Activated T-cell treated with anti-CD3 and anti-CD28 coated beads, Interleukin-2, amount 50 U/mL, for 1 hour (primary cell): ENCODE results near the gene LRRC47.
"Not testable (repeated sequence)": the region's sequence is repeated elsewhere in the genome, so short reads cannot be mapped to it uniquely, and the experiment has no call there.

Experiments
- DNase-seq: peaks from one replicate; pipeline ENCODE4 v3.0.0-alpha.2; 2020

LRRC47 gene

GRCh38 chr1:3814771-3815561 lies 18.7 kb upstream of the LRRC47 start:
- no peak for DNase-seq

DNA sequence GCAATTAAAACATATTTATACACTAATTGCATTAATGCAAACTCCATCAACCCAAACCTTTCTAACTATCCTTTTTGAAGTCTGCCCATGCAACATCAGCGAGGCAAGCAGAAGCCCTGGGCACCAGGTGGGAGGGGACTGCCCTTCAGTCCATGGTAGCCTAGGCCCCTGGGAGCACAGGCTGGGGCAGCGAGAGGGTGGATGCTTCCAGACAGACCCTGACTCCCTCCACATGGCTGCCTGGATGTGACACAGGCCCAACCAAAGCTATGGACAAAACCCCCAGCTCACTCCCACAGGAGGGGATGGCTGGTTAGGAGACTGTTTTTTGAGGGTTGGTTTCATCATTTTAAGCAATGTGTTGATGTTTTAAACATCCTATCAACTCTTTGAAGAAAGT lies 17.8 kb upstream of the LRRC47 start:
- no peak for DNase-seq

DNA sequence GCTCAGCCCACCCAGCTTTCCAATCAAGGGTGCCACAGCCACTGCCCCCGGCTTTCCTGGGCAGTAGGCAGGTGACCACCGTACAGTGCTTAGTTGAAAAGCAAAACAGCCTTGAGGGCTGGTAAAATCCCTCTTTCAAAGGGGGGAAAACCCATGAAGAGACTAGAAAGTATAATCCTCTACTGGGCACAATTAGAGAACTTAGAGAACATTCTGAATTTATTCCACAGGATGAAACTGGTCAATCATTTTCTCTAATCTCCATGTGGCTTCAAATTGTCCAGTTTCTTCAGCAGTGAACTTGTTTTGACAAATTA lies 15.3 kb upstream of the LRRC47 start:
- no peak for DNase-seq

GRCh38 chr1:3810149-3810761 lies 14.0 kb upstream of the LRRC47 start:
- DNase-seq = not testable (repeated sequence)

DNA sequence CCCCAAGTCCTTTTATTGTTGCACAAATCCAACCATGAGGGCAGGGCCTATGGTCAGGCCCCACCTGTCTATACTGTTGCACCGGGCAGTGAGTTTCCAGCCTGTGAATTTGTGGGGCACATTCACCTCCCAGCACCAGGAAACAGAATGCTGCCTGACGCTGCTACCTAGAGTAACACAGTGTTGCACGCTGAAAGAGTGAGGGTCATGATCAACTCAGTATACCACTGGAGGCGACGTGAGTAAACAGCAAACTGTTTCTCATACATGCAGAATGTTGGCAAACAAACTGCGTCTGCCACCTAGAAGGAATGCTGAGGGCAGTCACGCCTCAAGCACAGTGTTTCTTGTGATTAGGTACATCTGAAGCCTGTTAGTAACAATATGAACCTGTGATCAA lies 13.4 kb upstream of the LRRC47 start:
- DNase-seq = no peak

- no peak for DNase-seq
Measured at GRCh38 chr1:3807769-3808168, 11.5 kb upstream of the LRRC47 start.

- DNase-seq = no peak
Measured at GRCh38 chr1:3805038-3805437, 8.7 kb upstream of the LRRC47 start.

DNA sequence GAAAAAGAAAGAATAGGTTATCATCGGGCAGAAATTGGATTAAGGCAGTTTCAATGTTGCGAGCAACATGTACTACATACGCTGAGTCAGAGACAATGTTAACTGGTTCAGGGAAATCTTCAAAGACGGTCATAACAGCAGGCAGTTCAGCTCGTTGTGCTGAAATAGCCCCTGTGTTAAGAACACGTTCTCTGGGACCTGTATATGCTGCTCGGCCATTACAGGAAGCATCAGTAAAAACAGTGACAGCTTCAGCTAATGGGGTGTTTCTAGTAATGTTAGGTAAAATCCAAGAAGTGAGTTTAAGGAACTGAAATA lies 8.3 kb upstream of the LRRC47 start:
- not testable (repeated sequence) for DNase-seq

DNA sequence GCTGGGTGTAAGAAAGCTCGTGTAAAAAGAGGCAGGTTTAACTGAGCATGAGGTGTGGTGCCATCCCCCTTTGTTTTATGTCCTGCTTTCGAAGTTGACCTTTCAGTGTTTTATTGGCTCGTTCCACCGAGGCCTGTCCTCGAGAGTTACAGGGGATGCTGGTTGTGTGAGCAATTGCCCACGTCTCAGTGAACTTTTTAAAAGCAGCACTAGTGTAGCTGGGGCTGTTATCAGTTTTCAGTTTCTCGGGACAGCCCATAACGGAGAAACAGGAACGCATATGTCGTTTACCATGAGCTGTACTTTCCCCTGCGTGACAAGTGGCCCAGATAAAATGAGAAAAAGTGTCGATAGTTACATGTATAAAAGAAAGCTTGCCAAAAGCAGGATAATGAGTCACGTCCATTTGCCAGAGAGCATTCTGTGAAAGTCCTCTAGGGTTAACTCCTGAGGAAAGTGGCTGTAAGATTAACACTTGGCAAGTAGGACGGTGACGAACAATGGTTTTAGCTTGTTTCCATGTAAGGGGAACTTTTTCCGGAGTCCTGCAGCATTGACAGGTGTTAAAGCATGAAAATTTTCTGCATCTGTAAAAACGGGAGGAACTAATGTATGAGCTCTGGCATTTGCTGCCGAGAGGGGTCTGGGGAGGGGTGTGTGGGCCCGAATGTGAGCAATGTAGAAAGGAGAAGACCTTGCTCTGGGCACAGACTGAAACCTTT lies 7.8 kb upstream of the LRRC47 start:
- no peak for DNase-seq

DNA sequence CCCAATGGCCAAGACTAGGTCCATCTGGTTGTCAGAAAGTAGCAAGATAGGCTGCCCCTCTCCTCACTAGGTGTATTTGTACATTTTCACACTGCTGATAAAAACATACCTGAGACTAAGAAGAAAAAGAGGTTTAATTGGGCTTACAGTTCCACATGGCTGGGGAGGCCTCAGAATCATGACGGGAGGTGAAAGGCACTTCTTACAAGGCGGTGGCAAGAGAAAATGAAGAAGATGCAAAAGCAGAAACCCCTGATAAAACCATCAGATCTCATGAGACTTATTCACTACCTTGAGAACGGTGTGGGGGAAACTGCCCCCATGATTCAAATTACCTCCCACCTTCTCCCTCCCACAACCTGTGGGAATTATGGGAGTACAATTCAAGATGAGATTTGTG lies 4.5 kb upstream of the LRRC47 start:
- DNase-seq = not testable (repeated sequence)

DNA sequence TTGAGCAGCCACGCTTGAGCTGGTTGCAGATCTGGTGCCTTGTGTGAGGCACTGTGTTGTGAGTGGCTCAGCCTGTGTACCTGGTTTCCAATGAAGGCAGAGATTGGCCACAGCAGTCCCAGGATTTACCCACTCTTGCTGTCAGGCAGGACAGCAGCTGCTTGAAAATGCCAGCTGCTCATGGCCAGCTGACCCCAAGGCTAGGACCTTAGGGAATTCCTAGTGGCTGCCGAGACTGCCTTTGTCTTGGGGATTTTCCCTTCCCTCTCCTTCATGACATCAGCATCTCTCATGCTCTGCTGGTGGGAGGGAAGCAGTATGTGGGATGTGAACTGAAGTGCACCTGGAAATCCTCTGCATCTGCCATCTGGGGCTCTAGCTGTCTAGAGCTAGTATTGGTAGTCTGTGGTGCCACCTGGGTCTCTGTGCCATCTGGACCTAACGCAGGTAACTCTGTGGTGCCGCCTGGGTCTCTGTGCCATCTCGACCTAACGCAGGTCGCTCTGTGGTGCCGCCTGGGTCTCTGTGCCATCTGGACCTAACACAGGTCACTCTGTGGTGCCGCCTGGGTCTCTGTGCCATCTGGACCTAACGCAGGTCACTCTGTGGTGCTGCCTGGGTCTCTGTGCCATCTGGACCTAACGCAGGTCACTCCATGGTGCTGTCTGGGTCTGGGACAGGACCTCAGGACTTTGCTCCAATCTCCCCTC lies 3.8 kb upstream of the LRRC47 start:
- DNase-seq = no peak

- DNase-seq = no peak
Measured at GRCh38 chr1:3795453-3796214, 664 bp downstream of the LRRC47 start.

- no peak for DNase-seq
Measured at GRCh38 chr1:3790952-3791351, 5.3 kb downstream of the LRRC47 start.

DNA sequence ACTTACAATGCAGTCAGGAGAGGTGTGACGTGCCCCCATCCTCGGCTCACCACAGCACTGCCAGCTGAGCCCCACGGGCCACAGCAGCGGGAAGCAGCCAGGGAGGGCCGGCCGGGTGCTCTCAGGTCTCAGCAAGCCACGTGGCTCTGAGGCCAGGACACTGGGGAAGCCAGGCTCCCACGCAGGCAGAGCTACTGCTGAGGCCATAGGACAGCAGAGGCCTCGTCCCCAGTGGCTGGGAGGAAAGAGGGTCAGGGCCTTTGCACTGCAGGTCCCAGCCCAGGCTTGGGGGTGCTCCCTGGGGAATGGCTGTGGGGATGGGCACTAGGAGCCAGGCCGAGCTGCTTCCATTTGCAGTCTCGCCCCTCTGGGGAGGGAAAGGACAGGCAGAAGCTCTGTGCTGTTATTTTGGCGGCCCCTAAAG lies 5.8 kb downstream of the LRRC47 start:
- DNase-seq = no peak

- no peak for DNase-seq
Measured at GRCh38 chr1:3789421-3790300, 6.6 kb downstream of the LRRC47 start.

GRCh38 chr1:3788756-3789420 lies 7.4 kb downstream of the LRRC47 start:
- DNase-seq = no peak

DNA sequence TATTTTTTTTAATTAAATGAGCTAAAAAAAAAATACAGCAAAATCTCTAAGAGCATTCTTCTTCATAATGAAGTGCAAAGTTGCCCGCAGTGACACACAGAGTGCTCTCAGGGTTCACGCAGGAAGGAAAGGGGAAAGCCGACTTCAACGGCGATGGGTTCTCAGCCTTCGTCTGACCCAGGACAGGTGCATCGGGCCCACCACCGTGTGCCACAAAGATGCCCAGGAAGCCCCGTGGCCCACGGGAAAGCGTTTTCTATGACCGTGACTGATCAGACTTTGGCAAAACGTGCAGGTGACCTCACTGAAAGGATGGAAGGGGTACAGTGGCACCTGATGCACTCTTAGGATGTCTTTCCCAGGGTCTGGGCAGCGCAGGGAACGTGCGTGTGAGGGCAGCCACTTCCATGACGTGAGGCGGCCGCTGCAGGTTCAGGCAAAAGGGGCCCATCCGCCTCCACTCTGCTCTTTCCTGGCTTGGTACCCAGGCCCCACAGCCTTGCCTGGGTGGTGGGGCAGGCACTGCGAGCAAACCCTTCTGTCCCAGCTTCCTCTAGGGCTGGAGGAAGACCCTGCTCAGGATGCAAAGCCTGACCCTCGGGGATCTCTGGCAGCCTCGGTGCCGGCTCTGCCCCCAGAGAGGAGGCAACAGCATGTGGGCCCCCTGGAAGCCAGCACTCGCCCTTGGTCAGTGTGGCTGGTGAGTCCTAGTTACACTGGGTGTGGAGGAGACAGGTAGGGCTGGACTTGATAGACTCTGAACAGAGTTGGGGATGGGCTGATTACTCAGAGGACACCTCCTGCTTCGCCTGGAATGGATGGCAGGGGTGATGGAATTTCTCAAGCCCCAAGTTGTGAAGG lies 8.3 kb downstream of the LRRC47 start:
- DNase-seq = no peak

- no peak for DNase-seq
Measured at GRCh38 chr1:3787349-3787715, 9.0 kb downstream of the LRRC47 start.

- no peak for DNase-seq
Measured at GRCh38 chr1:3786468-3787348, 9.6 kb downstream of the LRRC47 start.
